Activated CD4-positive, alpha-beta T cell treated with anti-CD3 and anti-CD28 coated beads, Interleukin-2, amount 10 ng/mL, durations not matched to agents 7 days and 5 days (primary cell): ENCODE data around the gene PPM1A. TPM values are rescaled to one million over a fixed set of nuclear protein-coding genes. Genes with fewer than 3 reads are reported as not detected.
A peak's percentile ranks its signal among the peaks of the same experiment; 100 is the strongest.

Source experiments
- CTCF ChIA-PET: fragments of 350-600 bp; sonication (Branson Sonifier 250); formaldehyde crosslinking; loops from one replicate; lab custom pipeline; 2021; ENCODE audit warnings: antibody characterized with exemption; lab: Charles Lee
- POLR2A ChIA-PET: fragments of 350-600 bp; sonication (Branson Sonifier 250); formaldehyde crosslinking; loops from one replicate; lab custom pipeline; 2021; ENCODE audit warnings: antibody characterized with exemption; lab: Charles Lee
- DNase-seq: peaks from one replicate; pipeline ENCODE4 v3.0.0-alpha.2; 2020
- H3K27ac Mint-ChIP-seq: one replicate; pipeline ENCODE4 v1.8.0; 2021; ENCODE audit warnings: mild to moderate bottlenecking, moderate library complexity, mixed read lengths
- H3K27me3 Mint-ChIP-seq: one replicate; pipeline ENCODE4 v1.8.0; 2021; ENCODE audit warnings: mixed read lengths
- H3K36me3 Mint-ChIP-seq: one replicate; pipeline ENCODE4 v1.8.0; 2021; ENCODE audit warnings: low read depth, mixed read lengths
- H3K4me1 Mint-ChIP-seq: one replicate; pipeline ENCODE4 v1.8.0; 2021; ENCODE audit warnings: mixed read lengths
- H3K4me3 Mint-ChIP-seq: one replicate; pipeline ENCODE4 v1.8.0; 2021; ENCODE audit warnings: mild to moderate bottlenecking, moderate library complexity, mixed read lengths
- H3K9me3 Mint-ChIP-seq: one replicate; pipeline ENCODE4 v1.8.0; 2021; ENCODE audit warnings: mixed read lengths
- total RNA-seq, 2 experiments: library from RNA; stranded (reverse); gene quantifications; one replicate each; pipeline ENCODE4 v1.2.3, GENCODE V29; 2021

Gene PPM1A
- total RNA-seq, result 10 to 100 TPM; 48.9 to 53.1 TPM

- Mint-ChIP-seq H3K4me1 (peaks cover 51% of the 10 kb centered on the region), H3K4me3 (peak within 1 kb of the TSS; percentile 90), H3K27me3 (no peaks in the 10 kb centered on the region), H3K36me3 (peaks cover 16% of the 10 kb centered on the region), H3K9me3 (no peaks in the 10 kb centered on the region), H3K27ac (peak within 1 kb of the TSS; percentile 100)
- peak; percentile 93 for DNase-seq
- POLR2A ChIA-PET, result interaction anchor here (0.5 to 0.7 kb wide), 2 partner anchors 158 to 995 kb away, joined by 3 read pairs; no protein-coding TSS in a partner anchor
- CTCF ChIA-PET, result interaction anchor here (1.0 to 1.3 kb wide), 2 partner anchors 12 to 83 kb away, joined by 3 to 7 read pairs; no protein-coding TSS in a partner anchor
Observed at GRCh38 chr14:60248697-60249318, at the start of gene PPM1A. PPM1A (plus strand) TSS chr14:60249221; CDS start chr14:60282704, 33,483 bp downstream.

DNA sequence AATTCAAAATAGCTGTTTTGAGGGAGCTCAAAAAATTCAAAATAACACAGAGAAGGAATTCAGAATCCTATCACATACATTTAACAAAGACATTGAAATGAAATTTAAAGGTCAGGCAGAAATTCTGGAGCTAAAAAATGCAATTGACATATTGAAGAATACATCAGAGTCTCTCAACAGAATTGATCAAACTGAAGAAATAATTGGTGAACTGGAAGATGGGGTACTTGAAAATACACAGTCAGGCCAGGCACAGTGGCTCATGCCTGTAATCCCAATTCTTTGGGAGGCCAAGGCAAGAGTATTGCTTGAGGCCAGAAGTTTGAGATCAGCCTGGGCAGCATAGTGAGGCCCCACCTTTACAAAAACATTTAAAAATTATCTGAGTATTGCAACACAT, 49.7 kb upstream of the PPM1A start:
- Mint-ChIP-seq H3K27me3 (peaks cover 11% of the 10 kb centered on the region), H3K9me3 (peaks cover 4% of the 10 kb centered on the region), H3K4me1 (peaks cover 2% of the 10 kb centered on the region), H3K4me3 (no peak overlapping the region), H3K36me3 (no peaks in the 10 kb centered on the region), H3K27ac (no peak overlapping the region)
- DNase-seq, result no peak
- POLR2A ChIA-PET, result no interaction called here
- CTCF ChIA-PET, result no interaction called here

GRCh38 chr14:60204104-60204842, 44.7 kb upstream of the PPM1A start:
- no peak for DNase-seq
- CTCF ChIA-PET, result no interaction called here
- peaks cover under 1% of the 10 kb centered on the region for H3K9me3 Mint-ChIP-seq

GRCh38 chr14:60204843-60205774, 43.9 kb upstream of the PPM1A start:
- Mint-ChIP-seq H3K27me3 (peaks cover 18% of the 10 kb centered on the region), H3K4me3 (no peak overlapping the region), H3K27ac (no peak overlapping the region), H3K36me3 (no peaks in the 10 kb centered on the region), H3K4me1 (no peaks in the 10 kb centered on the region), H3K9me3 (no peaks in the 10 kb centered on the region)
- ChIA-PET CTCF (no interaction called here), POLR2A (no interaction called here)
- DNase-seq, result no peak

More at GRCh38 chr14:60204104-60204842, 44.7 kb upstream of the PPM1A start:
- Mint-ChIP-seq H3K36me3 (no peaks in the 10 kb centered on the region), H3K27ac (no peak overlapping the region), H3K27me3 (peaks cover 20% of the 10 kb centered on the region), H3K4me3 (no peak overlapping the region), H3K4me1 (no peaks in the 10 kb centered on the region)
- POLR2A ChIA-PET, result interaction anchor here (0.6 kb wide), 1 partner anchor 50 kb away, joined by 3 read pairs; no protein-coding TSS in a partner anchor

- DNase-seq, result no peak
- Mint-ChIP-seq H3K4me1 (no peaks in the 10 kb centered on the region), H3K9me3 (no peaks in the 10 kb centered on the region), H3K36me3 (no peaks in the 10 kb centered on the region), H3K4me3 (no peak overlapping the region), H3K27me3 (peaks cover 18% of the 10 kb centered on the region), H3K27ac (no peak overlapping the region)
- CTCF ChIA-PET, result no interaction called here
- POLR2A ChIA-PET, result no interaction called here
Observed at GRCh38 chr14:60206249-60206670, 42.8 kb upstream of the PPM1A start.

DNA sequence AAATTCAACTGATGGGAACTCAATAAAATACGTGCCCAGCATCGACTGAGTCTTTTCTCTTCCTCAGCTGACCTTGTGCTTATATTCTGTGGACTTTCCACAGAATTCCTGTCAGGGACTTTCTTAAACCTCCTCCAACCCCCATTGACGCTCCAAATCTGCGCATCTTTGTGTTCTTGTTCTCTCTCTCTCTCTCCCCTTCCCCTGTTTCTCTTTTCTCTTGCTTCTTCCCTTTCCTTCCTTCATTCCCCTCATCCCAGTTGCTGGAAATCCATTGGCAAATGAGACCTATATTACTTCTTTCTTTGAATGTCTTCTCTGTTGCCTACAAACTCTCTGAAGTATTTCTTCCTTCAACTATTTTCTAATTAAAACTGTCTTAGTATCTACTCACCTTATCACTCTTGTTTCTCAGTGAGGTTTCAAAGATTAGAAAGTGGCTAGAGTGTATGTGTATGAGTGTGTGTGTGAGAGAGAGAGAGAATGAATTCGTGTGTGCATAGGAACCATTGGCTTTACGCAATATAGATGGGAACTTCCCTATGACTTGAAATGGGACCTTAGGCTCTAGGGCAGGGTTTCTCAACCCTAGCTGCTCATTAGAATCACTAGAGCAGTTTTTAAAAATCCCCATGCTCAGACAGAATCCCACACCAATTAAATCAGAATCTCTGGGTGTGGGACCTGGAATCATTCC, 42.0 kb upstream of the PPM1A start:
- ChIA-PET CTCF (no interaction called here), POLR2A (no interaction called here)
- H3K4me1 Mint-ChIP-seq, result no peaks in the 10 kb centered on the region
- no peak overlapping the region for H3K4me3 Mint-ChIP-seq
- peaks cover 18% of the 10 kb centered on the region for H3K27me3 Mint-ChIP-seq
- DNase-seq, result no peak
- no peaks in the 10 kb centered on the region for H3K9me3 Mint-ChIP-seq
- no peaks in the 10 kb centered on the region for H3K36me3 Mint-ChIP-seq
- H3K27ac Mint-ChIP-seq, result no peak overlapping the region

GRCh38 chr14:60210703-60211102, 38.3 kb upstream of the PPM1A start:
- Mint-ChIP-seq H3K9me3 (no peaks in the 10 kb centered on the region), H3K4me1 (no peaks in the 10 kb centered on the region), H3K4me3 (no peak overlapping the region), H3K36me3 (no peaks in the 10 kb centered on the region), H3K27ac (no peak overlapping the region), H3K27me3 (peaks cover 9% of the 10 kb centered on the region)
- POLR2A ChIA-PET, result no interaction called here
- DNase-seq, result no peak
- CTCF ChIA-PET, result interaction anchor here (0.6 kb wide), 1 partner anchor 1229 kb away, joined by 4 read pairs; no protein-coding TSS in a partner anchor

DNA sequence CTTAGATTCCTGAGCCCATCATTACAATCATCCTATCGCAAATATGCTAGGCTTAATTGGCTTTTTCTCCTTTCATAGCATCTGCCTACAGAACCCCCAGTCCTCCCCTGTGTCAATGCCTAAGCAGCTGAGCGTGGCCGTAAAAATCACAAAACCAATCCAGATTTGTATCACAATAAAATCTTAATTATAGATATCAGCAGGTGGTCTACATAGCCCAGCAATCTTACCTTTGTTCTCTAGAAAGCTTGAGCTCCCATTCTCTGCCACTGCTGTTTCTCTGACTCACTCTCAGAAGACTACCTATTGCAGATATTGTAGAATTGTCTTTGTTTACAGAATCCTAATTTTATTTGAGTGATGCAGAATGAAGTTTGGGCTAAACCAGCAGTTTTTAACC, 37.9 kb upstream of the PPM1A start:
- H3K9me3 Mint-ChIP-seq, result no peaks in the 10 kb centered on the region
- ChIA-PET CTCF (no interaction called here), POLR2A (no interaction called here)
- DNase-seq, result no peak
- peaks cover 9% of the 10 kb centered on the region for H3K27me3 Mint-ChIP-seq
- no peak overlapping the region for H3K4me3 Mint-ChIP-seq
- H3K36me3 Mint-ChIP-seq, result no peaks in the 10 kb centered on the region
- H3K27ac Mint-ChIP-seq, result no peak overlapping the region
- no peaks in the 10 kb centered on the region for H3K4me1 Mint-ChIP-seq

DNA sequence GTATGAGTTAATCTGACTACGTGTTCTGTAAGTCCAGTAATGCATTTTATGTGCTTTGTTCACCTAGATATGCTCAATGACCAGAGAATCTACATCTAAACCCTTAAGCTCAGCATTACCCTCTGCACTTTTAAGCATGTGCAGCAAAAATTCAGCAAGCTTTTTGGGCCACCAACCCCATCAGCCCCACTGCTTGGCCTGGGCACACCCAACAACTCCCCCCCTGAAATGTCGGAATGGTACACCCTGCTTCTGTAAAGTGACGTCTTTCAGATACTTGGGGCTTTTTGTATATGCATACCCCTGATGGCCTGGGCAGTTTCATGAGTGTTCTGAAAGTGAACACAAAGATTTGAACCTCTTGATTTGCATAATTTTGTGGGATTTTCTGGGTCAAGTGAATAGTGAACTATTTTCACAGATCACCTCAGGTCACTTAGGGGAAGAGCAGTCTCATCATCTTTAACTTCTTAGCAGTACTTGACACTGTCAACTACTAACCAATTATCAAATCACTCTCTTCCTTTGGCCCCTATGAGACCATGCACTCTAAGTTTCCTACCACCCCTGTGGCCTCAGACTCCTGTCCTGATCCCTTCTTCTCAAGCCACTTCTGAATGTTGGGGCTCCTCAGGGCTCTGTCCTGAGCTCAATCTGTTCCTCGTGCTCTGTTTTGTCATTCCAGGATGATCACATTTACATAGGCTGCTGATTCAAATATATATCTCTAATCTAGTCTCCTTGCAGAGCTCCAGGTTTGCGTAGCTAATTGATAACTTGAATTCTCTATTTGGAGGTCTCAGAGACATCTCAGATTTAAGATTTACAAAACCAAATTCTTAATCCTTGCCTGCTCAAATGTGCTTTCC, 36.3 kb upstream of the PPM1A start:
- H3K9me3 Mint-ChIP-seq, result no peaks in the 10 kb centered on the region
- ChIA-PET CTCF (interaction anchor here (1.5 kb wide), 1 partner anchor 28 kb away, joined by 3 read pairs; no protein-coding TSS in a partner anchor), POLR2A (no interaction called here)
- H3K4me1 Mint-ChIP-seq, result no peaks in the 10 kb centered on the region
- H3K27ac Mint-ChIP-seq, result no peak overlapping the region
- H3K36me3 Mint-ChIP-seq, result no peaks in the 10 kb centered on the region
- peaks cover 9% of the 10 kb centered on the region for H3K27me3 Mint-ChIP-seq
- H3K4me3 Mint-ChIP-seq, result no peak overlapping the region
- no peak for DNase-seq

GRCh38 chr14:60214003-60214402, 35.0 kb upstream of the PPM1A start:
- Mint-ChIP-seq H3K36me3 (no peaks in the 10 kb centered on the region), H3K9me3 (no peaks in the 10 kb centered on the region), H3K27me3 (peaks cover 9% of the 10 kb centered on the region), H3K4me3 (no peak overlapping the region), H3K27ac (no peak overlapping the region), H3K4me1 (no peaks in the 10 kb centered on the region)
- ChIA-PET POLR2A (no interaction called here), CTCF (no interaction called here)
- no peak for DNase-seq

- no peaks in the 10 kb centered on the region for H3K9me3 Mint-ChIP-seq
- ChIA-PET POLR2A (no interaction called here), CTCF (interaction anchor here (0.6 kb wide), 1 partner anchor 591 kb away, joined by 6 read pairs; no protein-coding TSS in a partner anchor)
- H3K36me3 Mint-ChIP-seq, result no peaks in the 10 kb centered on the region
- H3K27me3 Mint-ChIP-seq, result peaks cover 6% of the 10 kb centered on the region
- no peaks in the 10 kb centered on the region for H3K4me1 Mint-ChIP-seq
- no peak for DNase-seq
- H3K27ac Mint-ChIP-seq, result no peak overlapping the region
- no peak overlapping the region for H3K4me3 Mint-ChIP-seq
Observed at GRCh38 chr14:60214415-60215126, 34.5 kb upstream of the PPM1A start.
